ENCODE results near the gene KPNA2. TPM values are rescaled to one million over a fixed set of nuclear protein-coding genes. Genes with fewer than 3 reads are reported as not detected.

KPNA2 gene
- total and polyA plus RNA-seq, 9 of the 15 experiments (the other 6 are each of a cell fraction or from before 2014, with no cell fraction given) = 132 to 984 (median 241) TPM

DNA sequence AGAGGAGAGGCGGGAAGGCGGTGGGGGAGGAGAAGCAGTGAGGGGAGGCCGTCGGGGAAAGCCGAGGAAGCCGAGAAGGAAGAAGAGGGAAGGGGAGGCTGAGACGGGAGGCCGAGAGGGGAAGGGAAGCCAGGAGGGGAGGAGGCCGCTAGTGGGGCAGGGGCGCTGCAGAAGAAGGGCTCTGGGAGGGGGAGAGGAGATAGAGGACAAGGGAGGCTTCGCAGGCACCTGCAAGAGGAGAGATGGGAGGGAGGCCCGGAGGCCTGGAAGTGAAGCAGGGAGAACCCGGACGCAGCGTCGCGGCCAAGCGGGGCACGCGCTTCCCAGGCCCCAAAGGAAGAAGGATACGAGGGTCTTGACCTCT, 41.6 kb upstream of the KPNA2 start (continued):
- peak; percentile 98 for TF ChIP-seq HLTF (IDR thresholded peaks at IDR 0.05)
- no peak for TF ChIP-seq EGR1 (conservative IDR thresholded peaks at IDR 0.05)
- TF ChIP-seq HSF4 (CRISPR knock-in tag; IDR thresholded peaks at IDR 0.05; ENCODE audit: borderline replicate concordance) = no peak
- TF ChIP-seq, protein P1, sequence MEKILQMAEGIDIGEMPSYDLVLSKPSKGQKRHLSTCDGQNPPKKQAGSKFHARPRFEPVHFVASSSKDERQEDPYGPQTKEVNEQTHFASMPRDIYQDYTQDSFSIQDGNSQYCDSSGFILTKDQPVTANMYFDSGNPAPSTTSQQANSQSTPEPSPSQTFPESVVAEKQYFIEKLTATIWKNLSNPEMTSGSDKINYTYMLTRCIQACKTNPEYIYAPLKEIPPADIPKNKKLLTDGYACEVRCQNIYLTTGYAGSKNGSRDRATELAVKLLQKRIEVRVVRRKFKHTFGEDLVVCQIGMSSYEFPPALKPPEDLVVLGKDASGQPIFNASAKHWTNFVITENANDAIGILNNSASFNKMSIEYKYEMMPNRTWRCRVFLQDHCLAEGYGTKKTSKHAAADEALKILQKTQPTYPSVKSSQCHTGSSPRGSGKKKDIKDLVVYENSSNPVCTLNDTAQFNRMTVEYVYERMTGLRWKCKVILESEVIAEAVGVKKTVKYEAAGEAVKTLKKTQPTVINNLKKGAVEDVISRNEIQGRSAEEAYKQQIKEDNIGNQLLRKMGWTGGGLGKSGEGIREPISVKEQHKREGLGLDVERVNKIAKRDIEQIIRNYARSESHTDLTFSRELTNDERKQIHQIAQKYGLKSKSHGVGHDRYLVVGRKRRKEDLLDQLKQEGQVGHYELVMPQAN (IDR thresholded peaks at IDR 0.05; ENCODE audit: borderline replicate concordance) = peak; percentile 54; the same call in 1 of the 2 replicates
- TF ChIP-seq SUPT5H (IDR thresholded peaks at IDR 0.05) = peak; percentile 86
- TF ChIP-seq, protein P2, sequence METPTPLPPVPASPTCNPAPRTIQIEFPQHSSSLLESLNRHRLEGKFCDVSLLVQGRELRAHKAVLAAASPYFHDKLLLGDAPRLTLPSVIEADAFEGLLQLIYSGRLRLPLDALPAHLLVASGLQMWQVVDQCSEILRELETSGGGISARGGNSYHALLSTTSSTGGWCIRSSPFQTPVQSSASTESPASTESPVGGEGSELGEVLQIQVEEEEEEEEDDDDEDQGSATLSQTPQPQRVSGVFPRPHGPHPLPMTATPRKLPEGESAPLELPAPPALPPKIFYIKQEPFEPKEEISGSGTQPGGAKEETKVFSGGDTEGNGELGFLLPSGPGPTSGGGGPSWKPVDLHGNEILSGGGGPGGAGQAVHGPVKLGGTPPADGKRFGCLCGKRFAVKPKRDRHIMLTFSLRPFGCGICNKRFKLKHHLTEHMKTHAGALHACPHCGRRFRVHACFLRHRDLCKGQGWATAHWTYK (CRISPR knock-in tag; IDR thresholded peaks at IDR 0.05) = 0 out of 2 replicates have a peak, but pooled peaks have one; percentile 62
- TF ChIP-seq SMARCA5 (IDR thresholded peaks at IDR 0.05) = peak; percentile 82
- TF ChIP-seq RCOR1 (IDR thresholded peaks at IDR 0.05; ENCODE audit: borderline replicate concordance in 1 of 2, low read depth in 2 of 2, low read length in 2 of 2) = 0 out of 4 replicates have a peak, but pooled peaks have one; percentile 17 to 43
- peak; percentile 52 for TF ChIP-seq DPF2 (IDR thresholded peaks at IDR 0.05)
- peak; percentile 53; the same call in 1 of the 2 replicates for TF ChIP-seq ARID2 (IDR thresholded peaks at IDR 0.05)
- TF ChIP-seq, protein P3, sequence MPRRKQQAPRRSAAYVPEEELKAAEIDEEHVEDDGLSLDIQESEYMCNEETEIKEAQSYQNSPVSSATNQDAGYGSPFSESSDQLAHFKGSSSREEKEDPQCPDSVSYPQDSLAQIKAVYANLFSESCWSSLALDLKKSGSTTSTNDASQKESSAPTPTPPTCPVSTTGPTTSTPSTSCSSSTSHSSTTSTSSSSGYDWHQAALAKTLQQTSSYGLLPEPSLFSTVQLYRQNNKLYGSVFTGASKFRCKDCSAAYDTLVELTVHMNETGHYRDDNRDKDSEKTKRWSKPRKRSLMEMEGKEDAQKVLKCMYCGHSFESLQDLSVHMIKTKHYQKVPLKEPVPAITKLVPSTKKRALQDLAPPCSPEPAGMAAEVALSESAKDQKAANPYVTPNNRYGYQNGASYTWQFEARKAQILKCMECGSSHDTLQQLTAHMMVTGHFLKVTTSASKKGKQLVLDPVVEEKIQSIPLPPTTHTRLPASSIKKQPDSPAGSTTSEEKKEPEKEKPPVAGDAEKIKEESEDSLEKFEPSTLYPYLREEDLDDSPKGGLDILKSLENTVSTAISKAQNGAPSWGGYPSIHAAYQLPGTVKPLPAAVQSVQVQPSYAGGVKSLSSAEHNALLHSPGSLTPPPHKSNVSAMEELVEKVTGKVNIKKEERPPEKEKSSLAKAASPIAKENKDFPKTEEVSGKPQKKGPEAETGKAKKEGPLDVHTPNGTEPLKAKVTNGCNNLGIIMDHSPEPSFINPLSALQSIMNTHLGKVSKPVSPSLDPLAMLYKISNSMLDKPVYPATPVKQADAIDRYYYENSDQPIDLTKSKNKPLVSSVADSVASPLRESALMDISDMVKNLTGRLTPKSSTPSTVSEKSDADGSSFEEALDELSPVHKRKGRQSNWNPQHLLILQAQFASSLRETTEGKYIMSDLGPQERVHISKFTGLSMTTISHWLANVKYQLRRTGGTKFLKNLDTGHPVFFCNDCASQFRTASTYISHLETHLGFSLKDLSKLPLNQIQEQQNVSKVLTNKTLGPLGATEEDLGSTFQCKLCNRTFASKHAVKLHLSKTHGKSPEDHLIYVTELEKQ (CRISPR knock-in tag; IDR thresholded peaks at IDR 0.05) = no peak
- TF ChIP-seq, protein P4, sequence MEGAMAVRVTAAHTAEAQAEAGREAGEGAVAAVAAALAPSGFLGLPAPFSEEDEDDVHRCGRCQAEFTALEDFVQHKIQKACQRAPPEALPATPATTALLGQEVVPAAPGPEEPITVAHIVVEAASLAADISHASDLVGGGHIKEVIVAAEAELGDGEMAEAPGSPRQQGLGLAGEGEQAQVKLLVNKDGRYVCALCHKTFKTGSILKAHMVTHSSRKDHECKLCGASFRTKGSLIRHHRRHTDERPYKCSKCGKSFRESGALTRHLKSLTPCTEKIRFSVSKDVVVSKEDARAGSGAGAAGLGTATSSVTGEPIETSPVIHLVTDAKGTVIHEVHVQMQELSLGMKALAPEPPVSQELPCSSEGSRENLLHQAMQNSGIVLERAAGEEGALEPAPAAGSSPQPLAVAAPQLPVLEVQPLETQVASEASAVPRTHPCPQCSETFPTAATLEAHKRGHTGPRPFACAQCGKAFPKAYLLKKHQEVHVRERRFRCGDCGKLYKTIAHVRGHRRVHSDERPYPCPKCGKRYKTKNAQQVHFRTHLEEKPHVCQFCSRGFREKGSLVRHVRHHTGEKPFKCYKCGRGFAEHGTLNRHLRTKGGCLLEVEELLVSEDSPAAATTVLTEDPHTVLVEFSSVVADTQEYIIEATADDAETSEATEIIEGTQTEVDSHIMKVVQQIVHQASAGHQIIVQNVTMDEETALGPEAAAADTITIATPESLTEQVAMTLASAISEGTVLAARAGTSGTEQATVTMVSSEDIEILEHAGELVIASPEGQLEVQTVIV (CRISPR knock-in tag; IDR thresholded peaks at IDR 0.05; ENCODE audit: borderline replicate concordance) = peak; percentile 20; the same call in 1 of the 2 replicates
- TF ChIP-seq TRIM28 (IDR thresholded peaks at IDR 0.05) = peak; percentile 62; the same call in 1 of the 2 replicates
- peak in 1 of 2 experiments; percentile 62; a peak in 2 of 4 replicates for TF ChIP-seq ARNT (IDR thresholded peaks at IDR 0.05)
- peak; percentile 87 for TF ChIP-seq GABPA (tag; conservative IDR thresholded peaks at IDR 0.05; ENCODE audit: low read depth)
- no peak for TF ChIP-seq PTTG1 (tag; IDR thresholded peaks at IDR 0.05; ENCODE audit: low read depth)
- TF ChIP-seq ZNF133 (CRISPR knock-in tag; IDR thresholded peaks at IDR 0.05) = no peak
- peak; percentile 66; the same call in 1 of the 2 replicates for TF ChIP-seq NR3C1 (CRISPR knock-in tag; IDR thresholded peaks at IDR 0.05)
- peak; percentile 97 for TF ChIP-seq OTX1 (CRISPR knock-in tag; IDR thresholded peaks at IDR 0.05)
- peak; percentile 90 for TF ChIP-seq NCOA6 (IDR thresholded peaks at IDR 0.05)
- TF ChIP-seq ZNF316 (IDR thresholded peaks at IDR 0.05) = peak; percentile 20; the same call in 1 of the 2 replicates
- TF ChIP-seq RBM25 (IDR thresholded peaks at IDR 0.05; ENCODE audit: low read depth, low read length, severe bottlenecking) = no peak
- peak; percentile 59; the same call in 1 of the 2 replicates for TF ChIP-seq PHB2 (IDR thresholded peaks at IDR 0.05; ENCODE audit: low read depth)

Data from K562 (cell line).